Activated CD8-positive, alpha-beta memory T cell treated with anti-CD3 and anti-CD28 coated beads for 36 hours (primary cell): Measurements from ENCODE around the gene DCBLD2. TPM values are rescaled to one million over a fixed set of nuclear protein-coding genes. Genes with fewer than 3 reads are reported as not detected.

Experiments used
- CTCF ChIA-PET: fragments of 350-600 bp; sonication (Branson Sonifier 250); formaldehyde crosslinking; loops from one replicate; lab custom pipeline; 2021; ENCODE audit warnings: antibody characterized with exemption; lab: Charles Lee
- POLR2A ChIA-PET: fragments of 350-600 bp; sonication (Branson Sonifier 250); formaldehyde crosslinking; loops from one replicate; lab custom pipeline; 2021; ENCODE audit warnings: antibody characterized with exemption; lab: Charles Lee
- total RNA-seq, 2 experiments: library from RNA; stranded (reverse); gene quantifications; one replicate each; pipeline ENCODE4 v1.2.3, GENCODE V29; 2021

The DCBLD2 gene
- total RNA-seq, 2 experiments from 2014 or later: 1.9 TPM

DNA sequence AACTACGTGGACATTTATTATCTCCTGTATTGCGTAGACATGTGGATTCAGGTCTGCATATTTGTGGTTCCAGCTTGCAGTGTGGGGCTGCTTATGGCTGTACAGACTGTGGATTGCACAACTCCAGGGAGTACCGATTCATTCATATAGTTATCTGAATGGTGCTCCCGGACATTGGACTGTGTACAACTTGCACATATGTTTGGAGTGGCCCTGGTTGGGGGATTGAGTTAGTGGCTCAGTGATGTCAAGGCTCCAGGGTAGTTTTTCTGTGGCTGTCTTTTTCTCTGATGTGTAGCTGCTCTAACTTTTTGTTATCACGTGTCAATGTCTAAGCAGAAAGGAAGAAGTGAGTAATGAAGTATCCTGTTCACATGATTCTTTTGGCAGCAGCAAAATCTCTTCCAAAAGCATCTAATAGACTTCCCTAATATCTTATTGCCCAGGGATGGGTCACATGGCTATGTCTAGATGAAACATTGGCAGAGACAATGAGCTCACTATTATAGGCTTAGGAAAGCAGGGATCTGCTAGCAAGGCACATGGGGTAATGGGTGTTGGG is 122.6 kb downstream of the DCBLD2 start:
- ChIA-PET CTCF (no interaction called here), POLR2A (no interaction called here)

DNA sequence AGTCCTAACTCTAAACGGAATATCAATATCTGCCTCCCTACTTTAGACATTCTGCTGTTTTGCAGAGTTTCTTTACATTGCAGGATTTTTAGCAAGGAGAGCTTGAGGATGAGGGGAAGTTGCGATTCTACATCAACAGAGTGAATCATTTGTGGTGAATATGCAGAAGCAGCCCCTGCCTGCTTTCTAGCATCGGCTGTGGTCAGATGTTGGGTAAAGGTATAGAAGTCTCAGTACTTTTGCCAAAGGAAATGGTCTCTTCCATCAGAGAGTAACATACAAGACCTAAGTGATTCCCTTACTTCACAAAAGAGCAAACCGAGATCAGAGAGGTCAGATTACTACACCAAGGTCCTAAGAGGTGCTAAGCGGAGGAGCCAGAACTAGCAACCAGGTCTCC is 123.1 kb downstream of the DCBLD2 start:
- CTCF ChIA-PET: no interaction called here

DNA sequence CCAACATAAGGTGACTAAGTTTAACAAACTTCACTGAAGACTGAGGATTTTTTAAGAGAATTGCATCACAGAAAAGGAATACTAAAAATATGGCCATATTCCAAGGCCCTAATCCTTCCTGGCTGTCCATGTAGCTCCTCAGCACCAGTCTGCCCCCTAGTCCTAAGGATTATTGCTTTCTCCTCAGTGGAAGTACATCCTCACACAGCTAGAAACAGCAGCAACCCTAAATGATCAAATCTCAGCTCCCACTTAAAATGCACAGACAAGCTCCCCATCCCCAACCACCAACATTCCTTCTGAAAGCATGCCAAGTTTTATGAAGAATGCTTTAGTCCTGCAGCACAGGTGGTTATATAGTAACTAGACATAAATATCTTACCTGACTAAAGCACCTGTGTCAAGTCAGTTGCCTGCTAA is 123.7 kb downstream of the DCBLD2 start:
- ChIA-PET CTCF (no interaction called here), POLR2A (no interaction called here)

More for the DNA sequence above, 123.1 kb downstream of the DCBLD2 start:
- POLR2A ChIA-PET: no interaction called here

DNA sequence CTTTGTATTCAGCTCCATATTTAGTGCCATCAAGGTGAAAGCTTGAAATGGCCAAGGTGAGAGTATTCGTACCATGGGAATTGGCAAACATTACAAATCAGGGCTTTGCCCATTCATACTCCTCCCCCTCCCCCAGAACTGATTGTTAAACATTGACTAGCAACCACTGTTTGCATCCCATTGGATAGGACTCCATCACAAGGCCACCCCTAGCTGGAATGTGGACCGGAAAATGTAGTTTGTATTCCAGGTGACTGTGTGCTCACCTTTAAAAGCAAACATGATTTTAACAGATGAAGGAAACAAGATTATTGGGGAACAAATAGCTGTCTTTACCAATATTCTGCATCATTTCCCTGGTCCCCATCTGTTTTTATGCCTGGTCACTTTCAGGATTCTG is 124.2 kb downstream of the DCBLD2 start:
- POLR2A ChIA-PET: no interaction called here
- CTCF ChIA-PET: no interaction called here

DNA sequence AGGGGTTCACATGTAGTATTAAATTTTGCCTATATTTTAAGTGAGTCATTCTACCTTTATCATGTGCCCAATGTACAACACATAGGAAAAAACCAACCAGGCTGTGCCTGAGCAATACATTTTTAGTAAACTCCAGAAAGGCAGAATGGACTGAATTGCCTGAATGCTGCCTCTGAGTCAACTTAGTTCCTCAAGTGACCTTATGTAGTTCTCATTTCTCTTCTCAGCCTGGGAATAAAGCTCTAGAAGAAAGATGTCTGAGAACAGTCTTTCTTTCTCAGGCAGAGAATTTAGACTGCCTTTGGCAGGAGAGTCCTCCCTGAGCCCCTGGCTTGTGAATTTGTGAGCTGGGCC is 125.4 kb downstream of the DCBLD2 start:
- ChIA-PET CTCF (no interaction called here), POLR2A (no interaction called here)

DNA sequence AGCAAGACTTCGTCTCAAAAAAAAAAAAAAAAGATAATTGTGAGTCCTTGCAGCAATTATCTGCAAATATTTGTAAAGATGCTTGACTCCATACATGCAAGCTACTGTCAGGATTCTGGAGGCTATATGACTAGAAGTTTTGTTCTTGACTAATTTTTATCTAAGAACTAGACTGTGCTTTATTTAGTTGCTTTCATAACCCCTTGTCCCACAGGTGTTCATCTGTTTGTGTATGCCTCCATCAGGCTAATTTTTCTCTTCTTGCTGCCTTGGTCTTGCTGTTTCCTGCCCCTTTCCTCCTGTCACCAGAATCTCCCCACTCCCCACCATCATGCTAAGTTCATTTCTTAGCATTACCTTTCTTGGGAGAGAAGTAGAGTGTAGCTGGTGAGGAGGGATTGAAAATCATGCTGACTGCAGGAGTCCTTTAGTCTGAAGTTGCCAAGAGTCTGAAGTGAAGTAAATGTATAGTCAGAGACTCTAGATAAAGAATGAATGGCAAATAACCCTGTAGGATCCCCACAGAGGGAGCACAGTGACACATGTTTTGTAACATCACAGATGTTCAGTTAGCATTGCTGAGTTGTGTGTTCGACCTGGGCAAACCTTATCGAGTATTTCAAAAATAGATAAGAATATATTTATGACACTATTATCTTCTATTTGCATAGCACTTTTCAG is 125.9 kb downstream of the DCBLD2 start:
- ChIA-PET POLR2A (no interaction called here), CTCF (no interaction called here)

DNA sequence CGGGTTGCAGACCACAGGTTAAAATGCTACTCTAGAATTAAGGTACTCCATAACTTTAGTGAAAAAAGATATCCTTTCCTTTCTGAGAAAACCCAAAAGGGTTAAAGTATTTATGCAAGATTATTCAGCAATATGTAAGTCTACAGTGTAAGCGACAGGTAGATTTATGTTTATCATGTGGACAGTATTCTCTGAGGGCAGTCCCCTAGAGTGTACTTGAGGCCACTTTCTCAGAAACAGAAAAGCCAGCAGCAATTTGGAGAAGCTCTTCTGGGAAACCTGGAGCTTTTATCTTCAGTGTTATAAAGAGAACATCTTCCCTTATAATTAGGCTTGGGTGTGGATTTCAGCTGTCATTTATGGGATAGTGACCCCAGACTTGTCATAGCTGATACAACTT is 129.5 kb downstream of the DCBLD2 start:
- CTCF ChIA-PET: no interaction called here
- POLR2A ChIA-PET: no interaction called here

DNA sequence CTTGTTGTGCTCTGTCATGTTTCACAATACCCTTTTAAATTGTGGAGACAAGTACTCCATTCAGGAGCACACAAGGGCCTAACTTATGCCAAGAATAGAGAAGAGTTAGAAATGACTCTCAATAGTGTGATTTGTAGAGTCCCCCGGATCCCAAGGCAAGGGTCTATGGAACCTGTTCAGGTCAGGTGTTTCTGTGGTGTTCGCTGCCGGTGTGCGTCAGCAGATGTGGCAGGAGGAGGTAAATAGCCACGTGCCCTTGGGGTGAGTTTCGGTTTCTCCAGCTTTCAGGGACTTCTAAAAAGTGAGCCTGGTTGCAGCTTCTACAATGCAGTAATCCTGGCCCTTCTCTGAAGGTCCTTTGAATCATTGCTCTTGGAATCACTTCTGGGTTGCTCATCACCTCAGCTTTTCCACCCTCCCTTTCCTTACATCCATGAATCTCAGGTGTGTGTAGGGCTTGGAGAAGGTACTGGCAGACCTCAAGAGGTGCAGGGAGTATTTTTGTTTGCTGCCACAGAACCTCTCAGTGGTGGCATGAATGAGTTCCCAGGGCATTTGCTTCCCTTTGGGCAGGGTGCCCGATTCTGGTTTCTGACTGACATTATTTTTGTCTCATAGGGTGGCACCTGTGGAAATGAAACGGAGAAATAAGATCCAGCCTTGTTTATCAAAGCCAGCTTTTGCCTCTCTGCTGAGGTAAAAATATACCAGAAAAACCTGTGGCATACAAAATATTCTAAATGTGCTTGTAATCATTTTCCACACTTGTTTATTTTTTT is 131.0 kb downstream of the DCBLD2 start:
- CTCF ChIA-PET: no interaction called here
- POLR2A ChIA-PET: no interaction called here

DNA sequence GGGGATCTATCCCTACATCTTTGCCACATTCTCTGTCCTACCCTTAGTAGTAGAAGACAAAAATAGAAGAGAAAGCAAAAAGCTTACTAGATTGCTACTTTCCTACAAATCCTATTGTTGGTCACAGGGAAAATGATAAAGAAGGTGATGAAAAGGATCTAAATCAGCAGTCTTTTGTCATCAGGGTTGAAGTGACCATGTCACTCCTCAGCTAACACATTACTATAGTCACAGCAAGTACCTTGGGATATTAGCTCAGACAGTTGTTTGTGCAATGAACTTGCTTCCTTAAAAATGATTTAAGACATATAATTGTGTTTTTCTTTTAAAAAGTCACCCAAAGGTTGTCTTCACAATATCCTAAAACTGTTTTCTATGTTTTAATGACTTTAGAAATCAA is 132.0 kb downstream of the DCBLD2 start:
- ChIA-PET CTCF (no interaction called here), POLR2A (no interaction called here)

DNA sequence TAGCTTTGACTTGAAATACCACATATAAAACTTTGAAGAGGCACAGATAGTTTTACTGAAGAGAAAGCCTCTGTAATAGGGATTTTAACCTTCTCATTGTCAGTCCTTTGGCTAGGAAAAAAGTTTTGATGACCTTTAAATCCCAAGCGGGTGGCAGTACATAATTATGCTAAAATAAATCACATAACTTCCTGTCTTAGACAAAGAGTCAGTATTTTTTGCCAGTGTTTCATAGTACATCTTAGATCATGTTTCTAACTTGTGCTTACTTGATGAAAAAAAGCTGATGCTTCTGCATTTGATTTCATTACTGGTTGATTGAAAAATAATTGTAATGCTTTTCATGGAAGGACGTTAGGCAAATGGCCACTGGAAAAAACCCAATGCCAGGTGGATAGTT is 132.5 kb downstream of the DCBLD2 start:
- POLR2A ChIA-PET: no interaction called here
- CTCF ChIA-PET: no interaction called here

DNA sequence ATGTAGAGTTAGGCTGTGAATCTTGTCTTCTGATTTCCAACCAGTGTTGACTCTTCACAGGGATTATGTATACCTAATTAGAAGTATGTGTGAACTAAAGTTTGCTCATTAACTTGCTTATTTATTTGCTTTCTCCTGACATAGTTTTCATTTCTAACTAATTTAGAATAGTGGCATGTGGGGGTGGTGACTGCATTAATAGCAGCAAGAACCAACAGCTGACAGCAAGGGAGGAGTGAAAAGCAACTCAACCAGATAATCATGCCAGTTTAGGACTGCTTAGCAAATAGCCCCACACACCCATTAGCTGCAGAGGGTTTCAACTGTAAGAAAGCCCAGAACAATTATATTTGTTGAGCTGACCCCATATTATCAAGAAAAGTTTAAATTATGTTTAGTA is 134.6 kb downstream of the DCBLD2 start:
- ChIA-PET POLR2A (no interaction called here), CTCF (no interaction called here)

DNA sequence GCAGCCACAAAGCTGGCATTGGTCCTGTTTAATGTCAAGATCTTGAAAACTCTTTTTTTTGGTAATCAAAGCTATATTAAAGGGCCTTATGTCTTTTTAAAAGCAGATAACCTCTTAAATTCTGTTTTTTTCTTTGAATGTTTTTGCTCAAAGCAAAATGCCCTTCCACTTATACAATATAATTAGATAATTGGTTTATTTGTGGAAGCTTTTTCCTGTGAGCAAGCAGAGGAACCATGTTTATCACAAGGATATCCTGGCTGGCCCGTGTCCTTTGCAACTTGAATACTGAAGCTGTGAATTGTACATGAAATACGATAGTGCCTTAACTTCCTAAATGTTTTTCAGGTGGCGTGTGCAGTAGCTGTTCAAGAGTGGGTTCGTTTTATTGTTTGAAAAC is 135.8 kb downstream of the DCBLD2 start:
- ChIA-PET POLR2A (no interaction called here), CTCF (no interaction called here)

DNA sequence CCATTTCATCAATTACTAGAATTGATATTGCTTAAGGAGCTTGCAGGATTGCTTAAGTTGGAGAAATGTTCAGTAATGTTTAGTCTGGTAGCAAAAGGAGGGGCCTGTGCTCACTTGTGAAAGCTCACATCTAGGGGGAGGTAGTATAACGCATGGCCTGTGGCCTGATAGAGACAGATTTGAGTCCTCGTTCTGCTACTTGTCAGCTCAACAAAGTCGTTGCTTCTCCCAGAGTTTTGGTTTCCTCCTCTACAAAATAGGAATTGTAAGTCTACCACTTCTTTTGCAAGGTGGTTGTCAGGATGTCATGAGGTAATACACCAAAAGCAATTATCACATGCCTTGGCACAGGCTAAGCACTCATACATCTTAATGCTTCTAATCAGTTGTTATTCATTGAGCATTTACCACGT is 137.0 kb downstream of the DCBLD2 start:
- ChIA-PET CTCF (interaction anchor here (1.0 kb wide), 1 partner anchor 16 kb away, joined by 3 read pairs; no protein-coding TSS in a partner anchor), POLR2A (no interaction called here)

DNA sequence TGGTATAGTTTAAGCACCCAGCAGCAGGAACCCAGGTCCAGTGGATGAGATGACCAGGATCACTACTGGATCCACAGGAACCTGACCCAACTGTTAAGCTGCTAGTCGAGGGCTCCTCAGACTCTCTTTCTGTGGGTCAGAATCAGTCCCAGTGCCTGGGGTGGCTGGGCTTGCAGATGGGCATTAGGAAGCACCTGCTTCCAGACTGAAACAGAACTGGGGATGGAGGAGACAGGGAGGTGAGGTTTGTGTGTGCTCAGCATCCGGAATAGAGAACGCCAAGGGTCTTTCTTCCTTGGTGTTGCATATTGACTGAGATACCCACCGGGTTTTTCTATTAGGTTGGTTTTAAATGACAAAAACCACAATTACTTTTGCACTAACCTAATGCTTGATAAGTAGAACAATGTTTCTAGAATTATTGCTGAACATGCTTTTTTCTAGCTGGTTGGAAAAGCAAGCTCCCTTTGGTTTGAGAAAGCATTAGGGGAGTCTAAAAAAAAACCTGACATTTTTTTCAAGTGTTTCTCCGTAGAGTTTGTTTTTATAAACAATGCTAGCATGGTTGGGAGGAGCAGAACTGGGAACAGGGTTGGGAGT is 137.6 kb downstream of the DCBLD2 start:
- CTCF ChIA-PET: interaction anchor here (0.6 to 1.0 kb wide), 2 partner anchors 17 to 471 kb away, joined by 3 read pairs; no protein-coding TSS in a partner anchor
- POLR2A ChIA-PET: no interaction called here

DNA sequence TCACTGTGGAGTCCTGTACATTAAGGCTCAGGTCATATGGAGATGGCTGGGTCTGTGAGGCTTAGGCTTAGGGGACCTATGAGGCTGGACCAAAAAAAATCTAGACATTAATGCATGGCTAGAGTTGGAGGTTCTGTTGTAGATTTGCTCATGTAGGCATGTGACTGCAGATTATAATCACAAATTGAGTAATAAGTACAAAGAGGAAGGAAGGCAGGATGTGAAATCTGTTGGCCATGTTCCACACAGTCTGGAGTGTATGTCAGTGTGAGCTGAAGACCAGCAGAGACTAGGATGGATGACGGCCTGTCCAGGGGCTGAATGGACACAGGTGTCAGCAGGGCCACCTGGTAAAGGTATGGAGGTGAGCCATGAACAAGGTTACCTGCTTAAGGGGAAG is 138.4 kb downstream of the DCBLD2 start, which contains the start of gene ST3GAL6:
Gene ST3GAL6 (plus strand): TSS at position 265 of the 400 bp plus-strand sequence. CDS start 5,101 bp downstream, outside the sequence.
- ChIA-PET CTCF (no interaction called here), POLR2A (no interaction called here)

DNA sequence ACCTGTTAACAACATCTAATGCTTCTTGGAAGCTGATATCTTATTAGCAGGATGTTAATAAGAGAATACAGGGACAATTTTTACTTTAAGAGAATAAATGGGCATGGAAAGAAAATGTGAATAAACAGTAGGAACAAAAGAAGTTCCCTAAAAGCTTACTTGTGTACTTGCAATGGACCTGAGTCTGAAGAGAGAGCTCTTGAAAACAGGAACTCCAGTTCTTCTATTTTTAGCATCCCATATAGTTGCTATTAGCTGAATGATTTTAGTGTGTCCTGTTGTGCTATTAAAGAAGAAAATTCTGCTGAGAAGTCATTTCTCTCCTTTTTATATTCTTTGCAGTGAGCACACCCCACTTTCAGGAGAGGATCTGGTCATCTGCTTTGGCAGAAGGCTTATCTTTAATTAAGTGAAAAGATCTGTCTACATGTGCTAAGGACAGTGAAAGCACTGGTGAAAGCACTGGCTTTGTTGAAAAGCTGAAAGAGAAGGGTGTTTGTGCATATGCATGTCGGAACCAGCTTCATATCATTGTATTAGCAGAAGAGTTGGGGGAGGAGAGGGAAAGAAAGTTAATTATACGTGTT is 139.8 kb downstream of the DCBLD2 start:
- CTCF ChIA-PET: no interaction called here

DNA sequence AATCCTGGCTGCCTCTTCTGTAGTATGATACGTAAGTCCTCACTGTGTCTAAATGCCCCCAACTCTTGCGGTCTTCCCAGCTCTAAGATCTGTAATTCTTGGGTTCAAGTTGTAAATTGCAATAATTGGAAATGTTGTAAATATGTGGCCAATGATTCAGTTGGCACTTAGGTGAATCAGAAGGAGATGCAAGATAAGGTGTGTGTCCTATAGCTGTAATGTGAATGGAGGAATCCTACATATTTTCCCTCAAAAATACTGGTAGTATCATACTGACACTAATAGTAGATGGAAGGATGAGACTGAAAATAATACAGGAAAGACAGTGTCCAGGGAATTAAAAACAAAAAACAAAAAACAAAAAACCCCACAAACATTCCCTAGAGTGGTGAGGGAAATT is 141.9 kb downstream of the DCBLD2 start:
- POLR2A ChIA-PET: no interaction called here

More for the DNA sequence above, 139.8 kb downstream of the DCBLD2 start:
- POLR2A ChIA-PET: no interaction called here

DNA sequence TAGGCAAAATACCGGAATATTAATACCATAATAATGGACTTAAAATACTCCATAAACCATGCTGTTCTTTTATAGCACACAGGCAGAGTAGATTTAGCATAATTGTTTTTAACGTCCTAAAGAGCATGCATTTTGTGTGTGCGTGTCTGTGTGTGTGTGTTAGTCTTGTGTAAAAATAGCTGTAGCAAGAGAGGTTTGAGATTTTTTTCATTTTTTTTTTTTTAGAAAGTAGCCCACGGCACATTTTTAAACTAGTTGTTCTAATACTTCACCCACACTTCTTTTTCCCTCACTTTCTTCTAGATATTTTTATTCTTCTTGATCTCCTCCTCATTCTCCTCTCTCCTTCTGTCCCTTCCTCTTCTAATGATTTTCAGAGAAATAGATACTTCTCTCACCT is 145.9 kb downstream of the DCBLD2 start:
- ChIA-PET CTCF (no interaction called here), POLR2A (no interaction called here)

More for the DNA sequence above, 141.9 kb downstream of the DCBLD2 start:
- CTCF ChIA-PET: no interaction called here

DNA sequence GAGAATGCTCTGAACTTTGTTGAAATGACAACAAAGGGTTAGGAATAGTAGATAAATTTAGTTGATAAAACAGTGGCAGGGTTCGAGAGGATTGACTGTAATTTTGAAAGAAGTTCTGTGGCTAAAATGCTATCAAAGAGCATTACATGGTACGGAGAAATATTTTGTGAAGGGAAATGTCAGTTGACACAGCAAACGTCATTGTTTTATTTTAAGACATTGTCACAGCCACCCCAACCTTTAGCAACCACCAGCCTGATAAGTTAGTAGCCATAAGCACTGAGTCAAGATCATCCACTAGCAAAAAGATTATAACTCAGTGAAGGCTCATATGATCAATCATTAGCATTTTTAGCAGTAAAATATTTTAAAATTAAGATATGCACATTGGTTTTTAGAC is 147.0 kb downstream of the DCBLD2 start:
- ChIA-PET CTCF (no interaction called here), POLR2A (no interaction called here)
